NCI-H187 (cell line): ENCODE measurements around the gene MRGPRG.

Experiments used
- DNase-seq, 2 experiments: peaks; one replicate each; lab custom pipeline; 2025; lab: John Stamatoyannopoulos, UW

Gene MRGPRG

GRCh38 chr11:3225826-3226750, 7.5 kb upstream of the MRGPRG start:
- no peak for DNase-seq

- DNase-seq, result no peak
Measured at GRCh38 chr11:3225159-3225758, 6.6 kb upstream of the MRGPRG start.

- no peak for DNase-seq
Measured at GRCh38 chr11:3224401-3225057, 5.9 kb upstream of the MRGPRG start.

- no peak for DNase-seq
Measured at GRCh38 chr11:3223932-3224381, 5.3 kb upstream of the MRGPRG start.

GRCh38 chr11:3222941-3223915, 4.6 kb upstream of the MRGPRG start:
- peak in 1 of 2 experiments; percentile 11 for DNase-seq

- DNase-seq, result no peak
Measured at GRCh38 chr11:3222003-3222855, 3.6 kb upstream of the MRGPRG start.

- no peak for DNase-seq
Measured at GRCh38 chr11:3221408-3222002, 2.9 kb upstream of the MRGPRG start.

- no peak for DNase-seq
Measured at GRCh38 chr11:3220521-3221407, 2.2 kb upstream of the MRGPRG start.

- DNase-seq, result no peak
Measured at GRCh38 chr11:3220101-3220500, 1.5 kb upstream of the MRGPRG start.

- DNase-seq, result no peak
Measured at GRCh38 chr11:3219281-3219892, 774 bp upstream of the MRGPRG start.

GRCh38 chr11:3217818-3218482, 663 bp downstream of the MRGPRG start:
- DNase-seq, result no peak

GRCh38 chr11:3216027-3216525, 2.5 kb downstream of the MRGPRG start:
- DNase-seq, result no peak

- DNase-seq, result no peak
Measured at GRCh38 chr11:3215346-3216026, 3.1 kb downstream of the MRGPRG start.

- no peak for DNase-seq
Measured at GRCh38 chr11:3214420-3214699, 4.3 kb downstream of the MRGPRG start.

GRCh38 chr11:3213659-3214419, 4.8 kb downstream of the MRGPRG start:
- DNase-seq, result no peak

- no peak for DNase-seq
Measured at GRCh38 chr11:3208272-3208671, 10.3 kb downstream of the MRGPRG start.
